ENCODE measurements around the gene GRM2. TPM values are rescaled to one million over a fixed set of nuclear protein-coding genes. Genes with fewer than 3 reads are reported as not detected.
A peak's percentile ranks its signal among the peaks of the same experiment; 100 is the strongest.

GRM2 gene
- total RNA-seq (0.27 TPM in 1 of 2 replicates, not detected in the other), polyA plus RNA-seq (0.10 TPM in 1 of 2 replicates, not detected in the other)

GRCh38 chr3:51706788-51707731 is at the start of gene GRM2:
Gene GRM2, plus strand, starts transcription at chr3:51707068. Its CDS starts 1,916 bp downstream, at chr3:51708984.
- WGBS (ENCODE audit: low lambda C conversion rate, missing lambda C conversion rate), result 3% methylated on average over 26 of the region's 69 CpGs
- no peak for TF ChIP-seq EZH2phosphoT487 (IDR thresholded peaks at IDR 0.05; ENCODE audit: low read depth, severe bottlenecking, unreplicated experiment)
- no peak for TF ChIP-seq CTCF (IDR thresholded peaks at IDR 0.05; ENCODE audit: poor library complexity)
- no peak for TF ChIP-seq EZH2 (IDR thresholded peaks at IDR 0.05; ENCODE audit: borderline replicate concordance)
- Histone ChIP-seq H3K27ac (no peak within 1 kb of the TSS), H3K36me3 (replicated peaks; ENCODE audit: insufficient read depth, low read depth) (no peaks in the 10 kb centered on the region), H3K4me3 (peak within 1 kb of the TSS; percentile 23), H3K4me1 (ENCODE audit: insufficient read depth) (no peaks in the 10 kb centered on the region), H3K9me2 (replicated peaks; ENCODE audit: insufficient read depth) (no peaks in the 10 kb centered on the region), H2AFZ (no peak within 1 kb of the TSS), H3K9me3 (ENCODE audit: low read depth) (no peaks in the 10 kb centered on the region), H3K27me3 (peaks cover 19% of the 10 kb centered on the region), H3K4me2 (peak within 1 kb of the TSS; percentile 99), H4K20me1 (ENCODE audit: insufficient read depth, poor library complexity, severe bottlenecking) (peaks cover 10% of the 10 kb centered on the region), H3K79me2 (no peaks in the 10 kb centered on the region)
- DNase-seq (ENCODE audit: low spot score), result peak; percentile 94

GRCh38 chr3:51657234-51657633 is 49.6 kb upstream of the GRM2 start:
- Histone ChIP-seq H3K4me1 (ENCODE audit: insufficient read depth) (no peaks in the 10 kb centered on the region), H3K27ac (no peak overlapping the region), H3K4me2 (no peak overlapping the region), H3K9me2 (replicated peaks; ENCODE audit: insufficient read depth) (no peaks in the 10 kb centered on the region), H3K4me3 (no peak overlapping the region), H3K79me2 (no peaks in the 10 kb centered on the region), H4K20me1 (ENCODE audit: insufficient read depth, poor library complexity, severe bottlenecking) (no peaks in the 10 kb centered on the region), H3K9me3 (ENCODE audit: low read depth) (no peaks in the 10 kb centered on the region), H3K36me3 (replicated peaks; ENCODE audit: insufficient read depth, low read depth) (no peaks in the 10 kb centered on the region), H3K27me3 (no peaks in the 10 kb centered on the region), H2AFZ (no peak overlapping the region)
- DNase-seq (ENCODE audit: low spot score), result no peak
- WGBS (ENCODE audit: low lambda C conversion rate, missing lambda C conversion rate), result 94% methylated on average over 3 of the region's 3 CpGs
- TF ChIP-seq EZH2 (IDR thresholded peaks at IDR 0.05; ENCODE audit: borderline replicate concordance) (no peak), CTCF (IDR thresholded peaks at IDR 0.05; ENCODE audit: poor library complexity) (no peak), EZH2phosphoT487 (IDR thresholded peaks at IDR 0.05; ENCODE audit: low read depth, severe bottlenecking, unreplicated experiment) (no peak)

GRCh38 chr3:51659942-51660341 is 46.9 kb upstream of the GRM2 start:
- DNase-seq (ENCODE audit: low spot score), result no peak
- no peaks in the 10 kb centered on the region for H3K9me2 ChIP-seq (replicated peaks; ENCODE audit: insufficient read depth)
- no peaks in the 10 kb centered on the region for H3K9me3 ChIP-seq (ENCODE audit: low read depth)
- H3K4me2 ChIP-seq, result no peak overlapping the region
- no peak for TF ChIP-seq CTCF (IDR thresholded peaks at IDR 0.05; ENCODE audit: poor library complexity)
- TF ChIP-seq EZH2 (IDR thresholded peaks at IDR 0.05; ENCODE audit: borderline replicate concordance), result no peak
- TF ChIP-seq EZH2phosphoT487 (IDR thresholded peaks at IDR 0.05; ENCODE audit: low read depth, severe bottlenecking, unreplicated experiment), result no peak
- no peaks in the 10 kb centered on the region for H3K79me2 ChIP-seq
- H3K27ac ChIP-seq, result no peak overlapping the region
- H3K27me3 ChIP-seq, result no peaks in the 10 kb centered on the region
- H3K4me3 ChIP-seq, result no peak overlapping the region
- H3K4me1 ChIP-seq (ENCODE audit: insufficient read depth), result no peaks in the 10 kb centered on the region
- H3K36me3 ChIP-seq (replicated peaks; ENCODE audit: insufficient read depth, low read depth), result no peaks in the 10 kb centered on the region
- 97% methylated on average over 9 of the region's 9 CpGs for WGBS (ENCODE audit: low lambda C conversion rate, missing lambda C conversion rate)
- H2AFZ ChIP-seq, result no peak overlapping the region
- H4K20me1 ChIP-seq (ENCODE audit: insufficient read depth, poor library complexity, severe bottlenecking), result no peaks in the 10 kb centered on the region

Data from hepatocyte (in vitro differentiated cells).